MM.1S (cell line): ENCODE data around the gene HYAL2.

ENCODE experiments used
- DNase-seq: peaks from one replicate; pipeline ENCODE4 v3.0.0-alpha.2; 2015
- H2AFZ ChIP-seq: fragments of 300-600 bp; sonication (generic); 2 replicates; pipeline ENCODE4 v1.6.0; 2016; ENCODE audit warnings: antibody characterized with exemption, low read length
- H3F3A ChIP-seq: fragments of 300-600 bp; sonication (generic); 2 replicates; pipeline ENCODE4 v1.6.1; 2016; ENCODE audit warnings: mild to moderate bottlenecking, antibody characterized with exemption, low read length, moderate library complexity, mixed read lengths; ENCODE audit not compliant: insufficient read depth
- H3K27ac ChIP-seq: fragments of 300-600 bp; sonication (generic); 2 replicates; pipeline ENCODE4 v1.5.1; 2016; ENCODE audit warnings: mild to moderate bottlenecking, low read length
- H3K27me3 ChIP-seq: fragments of 300-600 bp; sonication (generic); replicated peaks from 2 replicates; pipeline ENCODE4 v1.6.0; 2016; ENCODE audit warnings: low read length; ENCODE audit not compliant: insufficient read depth
- H3K36me3 ChIP-seq: fragments of 300-600 bp; sonication (generic); replicated peaks from 2 replicates; pipeline ENCODE4 v1.6.1; 2016; ENCODE audit warnings: mild to moderate bottlenecking, low read length, mixed read lengths; ENCODE audit not compliant: insufficient read depth
- H3K4me1 ChIP-seq: fragments of 300-600 bp; sonication (generic); 2 replicates; pipeline ENCODE4 v1.6.1; 2016; ENCODE audit warnings: low read length, mixed read lengths
- H3K4me2 ChIP-seq: fragments of 300-600 bp; sonication (generic); 2 replicates; pipeline ENCODE4 v1.6.0; 2016; ENCODE audit warnings: low read depth, low read length
- H3K4me3 ChIP-seq: fragments of 300-600 bp; sonication (generic); 2 replicates; pipeline ENCODE4 v1.5.1; 2016; ENCODE audit warnings: low read length, mixed read lengths
- H3K79me2 ChIP-seq: fragments of 300-600 bp; sonication (generic); 2 replicates; pipeline ENCODE4 v1.6.1; 2016; ENCODE audit warnings: mixed run types, low read length, mixed read lengths
- H3K9ac ChIP-seq: fragments of 300-600 bp; sonication (generic); 2 replicates; pipeline ENCODE4 v1.6.1; 2016; ENCODE audit warnings: low read length, mixed read lengths
- H3K9me2 ChIP-seq: fragments of 300-600 bp; sonication (generic); replicated peaks from 2 replicates; pipeline ENCODE4 v1.6.1; 2016; ENCODE audit warnings: mild to moderate bottlenecking, low read length, mixed read lengths; ENCODE audit not compliant: insufficient read depth
- H3K9me3 ChIP-seq: fragments of 300-600 bp; sonication (generic); replicated peaks from 2 replicates; pipeline ENCODE4 v1.6.1; 2016; ENCODE audit warnings: mild to moderate bottlenecking, low read length, mixed read lengths; ENCODE audit not compliant: insufficient read depth
- H4K20me1 ChIP-seq: fragments of 300-600 bp; sonication (generic); 2 replicates; pipeline ENCODE4 v1.6.1; 2016; ENCODE audit warnings: mild to moderate bottlenecking, low read length, moderate library complexity, mixed read lengths; ENCODE audit not compliant: insufficient read depth
- EZH2 ChIP-seq: fragments of 300-600 bp; sonication (generic); optimal IDR thresholded peaks from 2 replicates; pipeline ENCODE3; 2017; ENCODE audit warnings: low read depth, mild to moderate bottlenecking, antibody characterized with exemption, low read length, mixed read lengths
- EZH2phosphoT487 ChIP-seq: fragments of 300-600 bp; sonication (generic); IDR thresholded peaks from 2 replicates; pipeline ENCODE4 v1.6.1; 2018; ENCODE audit warnings: antibody characterized with exemption, low read length
- TF ChIP-seq, protein P1 (sequence below): fragments of 300-600 bp; sonication (generic); IDR thresholded peaks from 2 replicates; pipeline ENCODE4 v1.5.1; 2016; ENCODE audit warnings: antibody characterized with exemption, low read length, mixed read lengths

Gene HYAL2

DNA sequence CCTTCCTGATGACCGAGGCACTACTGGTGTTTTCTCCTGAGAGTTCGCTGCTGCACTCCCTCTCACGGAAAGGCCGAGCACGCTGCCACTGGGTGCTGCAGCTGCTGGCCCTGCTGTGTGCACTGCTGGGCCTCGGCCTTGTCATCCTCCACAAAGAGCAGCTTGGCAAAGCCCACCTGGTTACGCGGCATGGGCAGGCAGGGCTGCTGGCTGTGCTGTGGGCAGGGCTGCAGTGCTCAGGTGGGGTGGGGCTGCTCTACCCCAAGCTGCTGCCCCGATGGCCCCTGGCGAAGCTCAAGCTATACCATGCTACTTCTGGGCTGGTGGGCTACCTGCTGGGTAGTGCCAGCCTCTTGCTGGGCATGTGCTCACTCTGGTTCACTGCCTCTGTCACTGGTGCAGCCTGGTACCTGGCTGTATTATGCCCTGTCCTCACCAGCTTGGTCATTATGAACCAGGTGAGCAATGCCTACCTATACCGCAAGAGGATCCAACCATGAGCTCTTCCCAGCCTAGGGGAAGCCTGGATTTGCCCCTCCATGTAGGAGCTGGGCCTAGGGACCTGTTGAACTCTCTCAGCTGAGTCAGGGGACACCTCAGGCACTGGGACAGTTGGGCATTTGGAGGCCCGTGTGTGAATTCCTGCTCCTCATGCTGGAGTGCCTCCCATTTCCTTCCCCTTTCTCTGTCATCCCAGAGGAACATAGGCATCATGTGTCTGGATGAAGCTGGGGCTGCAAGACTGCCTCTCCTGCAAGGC, 30.9 kb upstream of the HYAL2 start:
- H3K36me3 ChIP-seq = peaks cover 11% of the 10 kb centered on the region; the same call in 1 of the 2 replicates
- no peaks in the 10 kb centered on the region for H4K20me1 ChIP-seq
- H3K9me3 ChIP-seq = no peaks in the 10 kb centered on the region
- no peak overlapping the region for H3K27ac ChIP-seq
- no peak overlapping the region for H2AFZ ChIP-seq
- no peak for DNase-seq
- no peak overlapping the region for H3K9ac ChIP-seq
- no peak overlapping the region for H3K4me2 ChIP-seq
- H3F3A ChIP-seq = 0 out of 2 replicates have a peak, but pooled peaks cover 6% of the 10 kb centered on the region
- no peaks in the 10 kb centered on the region for H3K9me2 ChIP-seq
- no peaks in the 10 kb centered on the region for H3K27me3 ChIP-seq
- peaks cover 86% of the 10 kb centered on the region for H3K79me2 ChIP-seq
- TF ChIP-seq EZH2 = no peak
- TF ChIP-seq EZH2phosphoT487 = no peak
- TF ChIP-seq, protein P1, sequence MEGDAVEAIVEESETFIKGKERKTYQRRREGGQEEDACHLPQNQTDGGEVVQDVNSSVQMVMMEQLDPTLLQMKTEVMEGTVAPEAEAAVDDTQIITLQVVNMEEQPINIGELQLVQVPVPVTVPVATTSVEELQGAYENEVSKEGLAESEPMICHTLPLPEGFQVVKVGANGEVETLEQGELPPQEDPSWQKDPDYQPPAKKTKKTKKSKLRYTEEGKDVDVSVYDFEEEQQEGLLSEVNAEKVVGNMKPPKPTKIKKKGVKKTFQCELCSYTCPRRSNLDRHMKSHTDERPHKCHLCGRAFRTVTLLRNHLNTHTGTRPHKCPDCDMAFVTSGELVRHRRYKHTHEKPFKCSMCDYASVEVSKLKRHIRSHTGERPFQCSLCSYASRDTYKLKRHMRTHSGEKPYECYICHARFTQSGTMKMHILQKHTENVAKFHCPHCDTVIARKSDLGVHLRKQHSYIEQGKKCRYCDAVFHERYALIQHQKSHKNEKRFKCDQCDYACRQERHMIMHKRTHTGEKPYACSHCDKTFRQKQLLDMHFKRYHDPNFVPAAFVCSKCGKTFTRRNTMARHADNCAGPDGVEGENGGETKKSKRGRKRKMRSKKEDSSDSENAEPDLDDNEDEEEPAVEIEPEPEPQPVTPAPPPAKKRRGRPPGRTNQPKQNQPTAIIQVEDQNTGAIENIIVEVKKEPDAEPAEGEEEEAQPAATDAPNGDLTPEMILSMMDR = no peak
- peaks cover 39% of the 10 kb centered on the region for H3K4me1 ChIP-seq
- H3K4me3 ChIP-seq = no peak overlapping the region

- no peak overlapping the region for H3K4me2 ChIP-seq
- no peaks in the 10 kb centered on the region for H4K20me1 ChIP-seq
- H3K79me2 ChIP-seq = peaks cover 79% of the 10 kb centered on the region
- H3K9me3 ChIP-seq = no peaks in the 10 kb centered on the region
- H3K9me2 ChIP-seq = no peaks in the 10 kb centered on the region
- no peak overlapping the region for H2AFZ ChIP-seq
- H3K4me3 ChIP-seq = no peak overlapping the region
- peaks cover 11% of the 10 kb centered on the region; the same call in 1 of the 2 replicates for H3K36me3 ChIP-seq
- H3K4me1 ChIP-seq = peaks cover 33% of the 10 kb centered on the region
- no peaks in the 10 kb centered on the region for H3K27me3 ChIP-seq
- no peak overlapping the region for H3K9ac ChIP-seq
- no peak for TF ChIP-seq EZH2phosphoT487
- TF ChIP-seq, protein P1 = peak; percentile 31
- no peak for TF ChIP-seq EZH2
- H3K27ac ChIP-seq = no peak overlapping the region
- DNase-seq = no peak
- H3F3A ChIP-seq = 0 out of 2 replicates have a peak, but pooled peaks cover 6% of the 10 kb centered on the region
These were observed 30.2 kb upstream of the HYAL2 start for GRCh38 chr3:50352781-50353180.

- Histone ChIP-seq H4K20me1 (no peaks in the 10 kb centered on the region), H3K27me3 (no peaks in the 10 kb centered on the region), H2AFZ (peak overlapping the region; percentile 87; the same call in 1 of the 2 replicates), H3K4me2 (peak overlapping the region; percentile 99), H3K9me2 (no peaks in the 10 kb centered on the region), H3F3A (0 out of 2 replicates have a peak, but pooled peaks cover 8% of the 10 kb centered on the region), H3K36me3 (peaks cover 4% of the 10 kb centered on the region; the same call in 1 of the 2 replicates), H3K27ac (no peak overlapping the region), H3K9me3 (no peaks in the 10 kb centered on the region), H3K4me1 (peaks cover 18% of the 10 kb centered on the region), H3K79me2 (peaks cover 65% of the 10 kb centered on the region), H3K4me3 (peak overlapping the region; percentile 81), H3K9ac (peak overlapping the region; percentile 82)
- TF ChIP-seq EZH2phosphoT487 (no peak), EZH2 (no peak)
- TF ChIP-seq, protein P1 = no peak
- DNase-seq = no peak
These were observed 28.8 kb upstream of the HYAL2 start for GRCh38 chr3:50351323-50351697.
